Tibial nerve (tissue), 4 donors: ENCODE results near the gene DOK3. TPM values are rescaled to one million over a fixed set of nuclear protein-coding genes. Genes with fewer than 3 reads are reported as not detected.
A peak's percentile ranks its signal among the peaks of the same experiment; 100 is the strongest.

Experiments used
- DNase-seq, 2 donors: peaks; one replicate each; pipeline ENCODE4 v3.0.0-alpha.2; 2019; ENCODE audit warnings: low spot score in 2 of 2
- H3K27ac ChIP-seq, 4 donors: fragments of 200-600 bp; sonication (generic) in 3 of 4; one replicate each; pipeline ENCODE4 v1.5.1; 2017 to 2019; ENCODE audit warnings: mild to moderate bottlenecking in 1 of 4
- H3K27me3 ChIP-seq, 2 donors: fragments of 200-600 bp; sonication (generic) in 1 of 2; one replicate each; pipeline versions ENCODE4 v1.5.1 to v1.6.0; 2017 to 2019
- H3K36me3 ChIP-seq, 3 donors: fragments of 200-600 bp; sonication (generic); one replicate each; pipeline ENCODE4 v1.5.1; 2018 to 2019
- H3K4me1 ChIP-seq, 4 donors: fragments of 200-600 bp; sonication (generic) in 3 of 4; one replicate each; pipeline ENCODE4 v1.5.1; 2017 to 2019
- H3K4me3 ChIP-seq, 4 donors: fragments of 200-600 bp; sonication (generic) in 3 of 4; one replicate each; pipeline ENCODE4 v1.5.1; 2017 to 2019; ENCODE audit warnings: mild to moderate bottlenecking in 1 of 4, moderate library complexity in 1 of 4
- H3K9me3 ChIP-seq, 4 donors: fragments of 200-600 bp; sonication (generic) in 3 of 4; one replicate each; pipeline ENCODE4 v1.5.1; 2017 to 2019
- CTCF ChIP-seq, 5 experiments: fragments of 200-600 bp in 3 of 5; fragments of 450-650 bp in 2 of 5; sonication (generic) in 3 of 5; IDR thresholded peaks; one replicate each; pipeline ENCODE4 v1.5.1; 2016 to 2019; ENCODE audit warnings: antibody characterized with exemption in 5 of 5, mild to moderate bottlenecking in 3 of 5, moderate library complexity in 2 of 5
- EP300 ChIP-seq, 2 donors: sonication (generic); formaldehyde crosslinking; IDR thresholded peaks; one replicate each; pipeline ENCODE4 v1.6.1; 2017; ENCODE audit warnings: antibody characterized with exemption in 2 of 2, mild to moderate bottlenecking in 1 of 2
- POLR2A ChIP-seq, 2 donors: fragments of 450-650 bp; IDR thresholded peaks; one replicate each; pipeline ENCODE4 v1.6.1; 2017; ENCODE audit warnings: antibody characterized with exemption in 2 of 2, mild to moderate bottlenecking in 2 of 2, moderate library complexity in 2 of 2
- WGBS, 2 donors: methylation state at CpG; one replicate each; pipeline ENCODE4 v1.1.5; 2018; 5-methylcytosine and 5-hydroxymethylcytosine counted together
- total RNA-seq, 4 donors: library from RNA; depleted of rRNA; stranded (reverse); fragments of >200 nt; gene quantifications; one replicate each; pipeline ENCODE4 v1.1.0, GENCODE V29; 2016

DOK3 gene
- total RNA-seq, 4 donors from 2014 or later: 7.8 to 20.1 (median 11.5) TPM

GRCh38 chr5:177459819-177460628 is 49.6 kb downstream of the DOK3 start:
- peaks cover 0 to 66% (median 0%) of the 10 kb centered on the region in 3 donors for H3K36me3 ChIP-seq
- peaks cover 0 to 2% (median 0%) of the 10 kb centered on the region in 4 donors for H3K9me3 ChIP-seq
- H3K27me3 ChIP-seq: no peaks in the 10 kb centered on the region
- no peak for TF ChIP-seq POLR2A (IDR thresholded peaks at IDR 0.05)
- no peak for TF ChIP-seq EP300 (IDR thresholded peaks at IDR 0.05)
- H3K27ac ChIP-seq: peak overlapping the region in 1 of 4 donors; percentile 6
- no peak overlapping the region for H3K4me3 ChIP-seq
- no peak for DNase-seq
- WGBS, 2 donors: 89 to 93% methylated on average over 22 to 25 of the region's 28 CpGs
- peaks cover 0 to 30% (median 10%) of the 10 kb centered on the region in 4 donors for H3K4me1 ChIP-seq

GRCh38 chr5:177459357-177459756 is 50.3 kb downstream of the DOK3 start:
- Histone ChIP-seq H3K36me3 (peaks cover 0 to 60% (median 0%) of the 10 kb centered on the region in 3 donors), H3K27me3 (no peaks in the 10 kb centered on the region), H3K4me1 (peaks cover 0 to 32% (median 13%) of the 10 kb centered on the region in 4 donors), H3K9me3 (no peaks in the 10 kb centered on the region), H3K4me3 (no peak overlapping the region), H3K27ac (peak overlapping the region in 1 of 4 donors; percentile 6)
- no peak for TF ChIP-seq CTCF (IDR thresholded peaks at IDR 0.05)
- no peak for TF ChIP-seq EP300 (IDR thresholded peaks at IDR 0.05)
- TF ChIP-seq POLR2A (IDR thresholded peaks at IDR 0.05): no peak
- DNase-seq: no peak
- 73 to 84% methylated on average over 11 of the region's 11 CpGs for WGBS, 2 donors

- TF ChIP-seq EP300 (IDR thresholded peaks at IDR 0.05) (no peak), CTCF (IDR thresholded peaks at IDR 0.05) (no peak), POLR2A (IDR thresholded peaks at IDR 0.05) (no peak)
- Histone ChIP-seq H3K36me3 (peaks cover 0 to 58% (median 0%) of the 10 kb centered on the region in 3 donors), H3K27ac (peak overlapping the region in 1 of 4 donors; percentile 6), H3K27me3 (no peaks in the 10 kb centered on the region), H3K4me3 (no peak overlapping the region), H3K4me1 (peaks cover 0 to 36% (median 17%) of the 10 kb centered on the region in 4 donors), H3K9me3 (no peaks in the 10 kb centered on the region)
- no peak for DNase-seq
- 84% methylated on average over 13 to 14 of the region's 14 CpGs for WGBS, 2 donors
These were observed 50.7 kb downstream of the DOK3 start for GRCh38 chr5:177458912-177459350.

GRCh38 chr5:177457852-177458681 is 51.6 kb downstream of the DOK3 start:
- TF ChIP-seq EP300 (IDR thresholded peaks at IDR 0.05) (no peak), POLR2A (IDR thresholded peaks at IDR 0.05) (no peak), CTCF (IDR thresholded peaks at IDR 0.05) (no peak)
- peak overlapping the region in 2 of 4 donors; percentile 63 to 65 for H3K27ac ChIP-seq
- peaks cover 0 to 49% (median 0%) of the 10 kb centered on the region in 3 donors for H3K36me3 ChIP-seq
- 49 to 70% methylated on average over 5 to 15 of the region's 20 CpGs for WGBS, 2 donors
- H3K4me3 ChIP-seq: no peak overlapping the region
- no peaks in the 10 kb centered on the region for H3K9me3 ChIP-seq
- peaks cover 0 to 42% (median 23%) of the 10 kb centered on the region in 4 donors for H3K4me1 ChIP-seq
- DNase-seq: no peak
- peaks cover 0 to under 1% of the 10 kb centered on the region in 2 donors for H3K27me3 ChIP-seq

- Histone ChIP-seq H3K27ac (peak overlapping the region; percentile 3 to 74 (median 43)), H3K36me3 (peaks cover 0 to 42% (median 0%) of the 10 kb centered on the region in 3 donors), H3K4me3 (no peak overlapping the region), H3K4me1 (peaks cover 0 to 41% (median 23%) of the 10 kb centered on the region in 4 donors), H3K27me3 (peaks cover 0 to 9% of the 10 kb centered on the region in 2 donors), H3K9me3 (no peaks in the 10 kb centered on the region)
- WGBS, 2 donors: 63 to 64% methylated on average over 15 to 24 of the region's 24 CpGs
- DNase-seq: peak; percentile 66 to 79
- TF ChIP-seq CTCF (IDR thresholded peaks at IDR 0.05) (peak; percentile 55 to 80 (median 73)), POLR2A (IDR thresholded peaks at IDR 0.05) (no peak), EP300 (IDR thresholded peaks at IDR 0.05) (no peak)
These were observed 52.4 kb downstream of the DOK3 start for GRCh38 chr5:177456976-177457851.
